Measurements from ENCODE around the gene ITK.

ITK gene

DNA sequence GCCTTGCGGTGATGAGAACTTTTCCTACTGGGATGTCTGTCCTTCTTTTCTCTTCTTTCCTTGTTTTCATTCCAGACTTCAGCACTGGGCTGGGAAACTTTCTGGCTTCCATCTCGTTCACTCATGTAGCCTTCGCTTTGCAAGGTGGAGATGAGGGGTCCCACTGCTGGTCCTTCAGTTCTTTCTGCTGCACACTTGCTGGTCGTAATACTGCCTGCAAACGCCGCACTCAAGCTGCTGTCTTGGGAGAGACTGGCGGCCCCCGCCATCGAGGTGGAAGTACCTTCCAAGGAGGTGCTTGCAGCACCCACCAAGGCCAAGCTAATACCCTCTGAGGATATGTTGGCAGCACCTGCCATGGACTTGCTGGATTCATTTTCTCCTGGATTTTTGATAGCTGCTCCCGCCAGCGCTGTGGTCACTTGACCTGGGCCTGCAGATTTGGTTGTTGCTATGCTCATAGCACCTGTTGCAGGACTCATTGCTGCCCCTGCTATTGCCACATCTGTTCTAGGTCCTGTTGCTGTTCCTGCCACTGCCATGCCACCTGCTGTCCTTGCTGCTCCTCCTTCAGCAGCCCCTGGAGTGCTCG, 17.6 kb upstream of the ITK start:
- DNase-seq (ENCODE audit: insufficient read length, low spot score) (no peak), FAIRE-seq (no peak)
- TF ChIP-seq, protein P1, sequence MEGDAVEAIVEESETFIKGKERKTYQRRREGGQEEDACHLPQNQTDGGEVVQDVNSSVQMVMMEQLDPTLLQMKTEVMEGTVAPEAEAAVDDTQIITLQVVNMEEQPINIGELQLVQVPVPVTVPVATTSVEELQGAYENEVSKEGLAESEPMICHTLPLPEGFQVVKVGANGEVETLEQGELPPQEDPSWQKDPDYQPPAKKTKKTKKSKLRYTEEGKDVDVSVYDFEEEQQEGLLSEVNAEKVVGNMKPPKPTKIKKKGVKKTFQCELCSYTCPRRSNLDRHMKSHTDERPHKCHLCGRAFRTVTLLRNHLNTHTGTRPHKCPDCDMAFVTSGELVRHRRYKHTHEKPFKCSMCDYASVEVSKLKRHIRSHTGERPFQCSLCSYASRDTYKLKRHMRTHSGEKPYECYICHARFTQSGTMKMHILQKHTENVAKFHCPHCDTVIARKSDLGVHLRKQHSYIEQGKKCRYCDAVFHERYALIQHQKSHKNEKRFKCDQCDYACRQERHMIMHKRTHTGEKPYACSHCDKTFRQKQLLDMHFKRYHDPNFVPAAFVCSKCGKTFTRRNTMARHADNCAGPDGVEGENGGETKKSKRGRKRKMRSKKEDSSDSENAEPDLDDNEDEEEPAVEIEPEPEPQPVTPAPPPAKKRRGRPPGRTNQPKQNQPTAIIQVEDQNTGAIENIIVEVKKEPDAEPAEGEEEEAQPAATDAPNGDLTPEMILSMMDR (IDR thresholded peaks at IDR 0.05; ENCODE audit: insufficient read depth, missing control alignments): no peak

DNA sequence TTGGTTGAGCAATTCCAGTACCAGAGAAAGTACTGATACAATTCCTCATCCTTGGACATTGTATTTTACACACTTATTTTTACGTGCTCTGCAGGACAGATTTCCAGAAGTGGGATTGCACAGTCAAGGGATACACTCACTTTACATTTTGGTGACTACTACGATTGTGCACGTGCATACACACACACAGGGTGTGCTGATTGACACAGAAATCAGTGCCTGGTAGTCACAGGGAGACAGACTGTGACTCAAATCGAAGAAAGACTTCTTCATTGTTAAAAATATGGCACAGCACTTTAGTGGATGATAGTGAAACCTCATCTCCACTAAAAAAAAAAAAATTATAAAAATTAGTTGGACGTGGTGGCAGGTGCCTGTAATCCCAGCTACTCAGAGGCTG, 16.1 kb upstream of the ITK start:
- no peak for FAIRE-seq
- DNase-seq (ENCODE audit: insufficient read length, low spot score): no peak

DNA sequence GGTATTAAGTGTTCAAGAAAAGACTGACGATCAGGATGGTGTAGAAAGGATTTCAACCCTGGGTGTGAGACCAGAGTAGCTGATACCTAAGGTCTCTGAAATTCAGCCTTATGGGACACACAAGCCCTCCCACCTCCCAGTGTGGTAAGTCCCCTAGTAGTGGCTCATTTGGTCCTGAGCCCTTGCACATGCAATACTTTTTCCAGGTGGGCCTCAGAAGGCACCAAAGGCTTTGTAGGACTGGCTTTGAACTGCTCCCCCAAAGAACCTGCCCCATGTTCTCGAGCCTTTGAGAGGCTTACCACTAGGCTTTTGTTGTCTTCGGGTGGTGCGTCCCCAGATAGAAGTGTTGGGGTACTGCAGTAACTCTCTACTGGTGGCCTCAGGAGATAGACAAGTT, 15.4 kb upstream of the ITK start:
- FAIRE-seq (no peak), DNase-seq (ENCODE audit: insufficient read length, low spot score) (no peak)
- TF ChIP-seq, protein P1 (IDR thresholded peaks at IDR 0.05; ENCODE audit: insufficient read depth, missing control alignments): no peak

More for the DNA sequence above, 16.1 kb upstream of the ITK start:
- TF ChIP-seq, protein P1 (IDR thresholded peaks at IDR 0.05; ENCODE audit: insufficient read depth, missing control alignments): no peak

DNA sequence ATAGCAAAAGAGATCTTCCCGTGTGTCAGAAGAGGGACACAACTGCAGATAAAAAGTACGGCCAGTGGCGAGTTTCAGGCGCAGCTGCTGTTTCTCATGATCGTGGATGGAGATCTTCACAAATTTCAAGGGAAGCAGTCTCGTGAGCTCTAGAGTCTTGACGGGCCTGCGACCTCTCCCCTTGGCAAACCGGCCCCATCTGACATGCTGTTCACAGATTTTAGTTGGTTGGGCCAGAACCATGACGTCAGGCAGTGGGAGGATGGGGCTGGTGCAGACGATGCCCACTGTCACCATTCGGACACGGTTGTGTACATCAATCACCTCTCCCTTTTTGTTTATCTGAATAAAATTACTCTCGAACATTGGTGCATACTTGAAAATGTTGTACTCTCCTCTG, 15.0 kb upstream of the ITK start:
- TF ChIP-seq, protein P1 (IDR thresholded peaks at IDR 0.05; ENCODE audit: insufficient read depth, missing control alignments): no peak
- FAIRE-seq: no peak
- no peak for DNase-seq (ENCODE audit: insufficient read length, low spot score)

DNA sequence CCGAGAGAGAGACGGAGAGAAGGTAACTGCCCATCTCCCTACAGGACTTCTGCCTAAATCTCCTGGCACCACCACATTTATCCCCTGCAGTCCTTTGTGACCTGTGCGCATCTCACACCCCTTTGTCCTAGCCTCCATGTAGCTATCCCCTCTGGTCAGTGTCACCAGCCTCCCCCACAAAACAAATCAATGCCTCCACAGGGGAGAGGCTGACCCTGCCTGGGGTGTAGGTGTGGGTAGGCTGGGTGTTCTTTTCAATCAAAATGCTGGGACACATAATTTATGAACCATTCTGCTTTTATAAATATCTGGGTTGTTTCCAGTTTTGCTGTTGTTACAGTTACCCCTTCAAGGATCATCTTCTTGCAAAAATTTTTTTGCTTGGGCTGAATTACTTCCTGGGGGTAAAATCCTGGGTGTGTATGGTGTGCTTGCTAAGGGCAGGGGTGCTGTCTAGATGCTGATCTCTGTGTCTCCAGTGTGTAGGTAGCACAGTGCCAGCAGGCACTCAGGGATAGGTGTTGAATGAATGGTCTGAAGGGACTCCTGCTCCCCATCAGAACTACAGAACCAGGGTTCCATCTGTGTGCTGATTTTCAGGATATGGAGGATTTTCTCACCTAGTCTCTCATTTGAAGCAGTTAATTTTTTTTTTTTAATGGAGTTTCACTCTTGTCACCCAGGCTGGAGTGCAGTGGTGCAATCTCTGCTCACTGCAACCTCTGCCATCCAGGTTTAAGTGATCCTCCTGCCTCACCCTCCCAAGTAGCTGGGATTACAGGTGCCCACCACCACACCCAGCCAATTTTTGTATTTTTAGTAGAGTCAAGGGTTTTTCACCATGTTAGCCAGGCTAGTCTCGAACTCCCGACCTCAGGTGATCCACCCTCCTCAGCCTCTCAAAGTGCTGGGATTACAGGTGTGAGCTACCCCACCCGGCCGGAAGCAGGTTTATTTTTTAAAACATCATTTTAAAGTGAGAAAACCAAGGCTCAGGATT, 14.1 kb upstream of the ITK start, which contains the start of gene GARIN3:
Gene GARIN3 (minus strand): TSS at position 51 of the 1,000 bp plus-strand sequence. CDS start 96 bp downstream, outside the sequence.
- FAIRE-seq (no peak), DNase-seq (ENCODE audit: insufficient read length, low spot score) (no peak)
- TF ChIP-seq, protein P1 (IDR thresholded peaks at IDR 0.05; ENCODE audit: insufficient read depth, missing control alignments): no peak

DNA sequence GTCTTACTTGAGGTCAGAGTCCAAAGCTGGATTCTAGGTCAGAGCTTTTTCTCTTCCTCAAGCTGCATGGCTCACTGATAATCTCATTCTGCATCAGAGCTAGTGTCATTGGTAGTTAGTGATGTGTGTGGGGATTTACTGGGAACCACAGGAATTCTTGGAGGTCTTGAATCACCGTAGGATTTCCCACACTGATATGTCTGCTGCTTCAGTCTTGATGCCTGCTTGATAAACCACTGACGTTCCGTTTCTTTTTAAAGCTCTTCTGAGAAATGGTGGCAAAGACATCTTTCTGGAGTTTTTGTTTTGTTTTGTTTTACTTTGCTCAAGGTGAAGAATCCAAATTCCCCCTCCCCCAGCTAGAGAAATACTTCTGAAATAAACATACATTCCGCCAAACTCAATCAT, 13.4 kb upstream of the ITK start:
- TF ChIP-seq, protein P1 (IDR thresholded peaks at IDR 0.05; ENCODE audit: insufficient read depth, missing control alignments): no peak
- DNase-seq (ENCODE audit: insufficient read length, low spot score) (no peak), FAIRE-seq (no peak)

All from D721Med (cell line).